CD4-positive, alpha-beta T cell treated with Interleukin-17A for 4 hours (primary cell): ENCODE data around the gene ACTRT1.

Source experiments
- DNase-seq: peaks from one replicate; pipeline ENCODE4 v3.0.0-alpha.2; 2020; ENCODE audit warnings: mixed read lengths

The ACTRT1 gene

GRCh38 chrX:128052303-128052702 is at the start of gene ACTRT1:
ACTRT1 (minus strand) TSS chrX:128052403; CDS start chrX:128052206, 197 bp downstream.
- DNase-seq = no peak

- no peak for DNase-seq
These were observed 26.3 kb upstream of the ACTRT1 start for GRCh38 chrX:128078545-128078944.

- no peak for DNase-seq
These were observed 5.2 kb upstream of the ACTRT1 start for GRCh38 chrX:128057421-128057820.

GRCh38 chrX:128051526-128051925 is 677 bp downstream of the ACTRT1 start:
- DNase-seq = no peak

GRCh38 chrX:128035318-128035717 is 16.9 kb downstream of the ACTRT1 start:
- no peak for DNase-seq

- no peak for DNase-seq
These were observed 30.6 kb downstream of the ACTRT1 start for GRCh38 chrX:128021566-128021965.

GRCh38 chrX:128020701-128021100 is 31.5 kb downstream of the ACTRT1 start:
- DNase-seq = no peak

GRCh38 chrX:128019218-128019617 is 33.0 kb downstream of the ACTRT1 start:
- no peak for DNase-seq

GRCh38 chrX:128012015-128012414 is 40.2 kb downstream of the ACTRT1 start:
- no peak for DNase-seq

GRCh38 chrX:128007882-128008281 is 44.3 kb downstream of the ACTRT1 start:
- no peak for DNase-seq
